Pancreas (tissue), 10 donors: ENCODE measurements around the gene CHRD. TPM values are rescaled to one million over a fixed set of nuclear protein-coding genes. Genes with fewer than 3 reads are reported as not detected.

Experiments
- ATAC-seq, 4 donors: fragments of 200-7000 bp; cut with Tn5 transposase; one replicate each; pipeline versions ENCODE4 v1.8.0 to v1.9.1; 2020; ENCODE audit warnings: mild to moderate bottlenecking in 4 of 4, moderate library complexity in 4 of 4
- DNase-seq, 6 donors: peaks; one replicate each; pipeline ENCODE4 v3.0.0-alpha.2; 2020
- FAIRE-seq: peaks from 2 replicates; lab custom pipeline; 2012; peaks lifted over from hg19 to GRCh38; lab: Jason Lieb, UNC
- H3K27ac ChIP-seq, 4 donors: fragments of 200-600 bp; sonication (generic); 1 replicate in 3 of 4; 2 replicates in 1 of 4; pipeline versions ENCODE4 v1.5.0 to v1.8.0; 2020
- H3K27me3 ChIP-seq, 4 donors: fragments of 200-600 bp; one replicate each; pipeline ENCODE4 v1.8.0; 2021
- H3K36me3 ChIP-seq, 3 donors: fragments of 200-600 bp; sonication (generic) in 1 of 3; one replicate each; pipeline versions ENCODE4 v1.5.0 to v1.8.0; 2020 to 2021
- H3K4me1 ChIP-seq, 3 donors: fragments of 200-600 bp; one replicate each; pipeline ENCODE4 v1.8.0; 2021
- H3K4me3 ChIP-seq, 4 donors: fragments of 200-600 bp; sonication (generic) in 2 of 4; one replicate each; pipeline versions ENCODE4 v1.5.0 to v1.8.0; 2020 to 2021
- H3K9me3 ChIP-seq, 4 donors: fragments of 200-600 bp; one replicate each; pipeline ENCODE4 v1.8.0; 2021
- CTCF ChIP-seq, 4 donors: fragments of 200-600 bp; sonication (generic) in 3 of 4; IDR thresholded peaks; one replicate each; pipeline versions ENCODE4 v1.5.0 to v1.8.0; 2021; ENCODE audit warnings: antibody characterized with exemption in 4 of 4
- WGBS, 2 donors: extraction: QIAGEN DNeasy Blood & Tissue Kit; methylation state at CpG; one replicate each; pipeline ENCODE4 v1.1.7; 2013; 5-methylcytosine and 5-hydroxymethylcytosine counted together
- intact Hi-C, 3 donors: fragments of 100-400 bp; cut with DNase I; formaldehyde crosslinking; loops; one replicate each; pipeline versions ENCODE4 v1.11.1 to v1.14.2; 2022
- polyA plus RNA-seq, 2 donors: library from polyadenylated mRNA; stranded (reverse); fragments of 200-250 nt; gene quantifications; one replicate each; pipeline ENCODE4 v1.2.3, GENCODE V29; 2013
- total RNA-seq, 6 donors: library from RNA; stranded (reverse); fragmentation: NEBNext Ultra II Directional in 4 of 6; extraction: Animal tissue kit (Norgen Biotek cat#: 25700) in 4 of 6; gene quantifications; one replicate each; pipeline versions ENCODE4 v1.2.1 to v1.2.4, GENCODE V29; 2021 to 2023
- donor health status: healthy with polysubstance abuse.
- donor health status: DM: no; HTN: no; CAD: no; lungs with moderate emphysema.
- donor health status: DM: no; HTN: no; CAD: no.
- donor health status: control.
- donor health status: control.
- donor health status: Bipolar disorder and iron deficiency.
- donor health status: DM: yes; HTN: yes; CAD: no.
- donor health status: DM: no; HTN: no; CAD: no.
- donor health status: DM: no; HTN: no; CAD: no.
- donor health status: DM: yes; HTN: yes; CAD: no.

The CHRD gene
- total and polyA plus RNA-seq, 8 donors = 11.0 to 96.7 (median 19.8) TPM

- intact Hi-C loops = no loop called here
- peak in 1 of 6 donors; percentile 63 for DNase-seq
- TF ChIP-seq CTCF (IDR thresholded peaks at IDR 0.05) = no peak
- no peak overlapping the region for H3K27ac ChIP-seq
- peaks cover 0 to 3% (median 3%) of the 10 kb centered on the region in 3 donors for H3K4me1 ChIP-seq
- H3K9me3 ChIP-seq = no peaks in the 10 kb centered on the region
- WGBS, 2 donors = 91 to 92% methylated on average over 24 of the region's 24 CpGs
- no peak for FAIRE-seq
- no peak overlapping the region for H3K4me3 ChIP-seq
- H3K36me3 ChIP-seq = no peaks in the 10 kb centered on the region
- H3K27me3 ChIP-seq = no peaks in the 10 kb centered on the region
- no peak for ATAC-seq
These were observed 22.4 kb upstream of the CHRD start for GRCh38 chr3:184357248-184358123.

- DNase-seq = peak in 1 of 6 donors; percentile 44
- H3K9me3 ChIP-seq = no peaks in the 10 kb centered on the region
- intact Hi-C loops = no loop called here
- no peak overlapping the region for H3K27ac ChIP-seq
- no peak for TF ChIP-seq CTCF (IDR thresholded peaks at IDR 0.05)
- H3K4me3 ChIP-seq = no peak overlapping the region
- H3K36me3 ChIP-seq = no peaks in the 10 kb centered on the region
- WGBS, 2 donors = 90 to 93% methylated on average over 12 of the region's 12 CpGs
- no peak for FAIRE-seq
- no peak for ATAC-seq
- H3K27me3 ChIP-seq = no peaks in the 10 kb centered on the region
- H3K4me1 ChIP-seq = no peaks in the 10 kb centered on the region
These were observed 21.6 kb upstream of the CHRD start for GRCh38 chr3:184358124-184358767.

DNA sequence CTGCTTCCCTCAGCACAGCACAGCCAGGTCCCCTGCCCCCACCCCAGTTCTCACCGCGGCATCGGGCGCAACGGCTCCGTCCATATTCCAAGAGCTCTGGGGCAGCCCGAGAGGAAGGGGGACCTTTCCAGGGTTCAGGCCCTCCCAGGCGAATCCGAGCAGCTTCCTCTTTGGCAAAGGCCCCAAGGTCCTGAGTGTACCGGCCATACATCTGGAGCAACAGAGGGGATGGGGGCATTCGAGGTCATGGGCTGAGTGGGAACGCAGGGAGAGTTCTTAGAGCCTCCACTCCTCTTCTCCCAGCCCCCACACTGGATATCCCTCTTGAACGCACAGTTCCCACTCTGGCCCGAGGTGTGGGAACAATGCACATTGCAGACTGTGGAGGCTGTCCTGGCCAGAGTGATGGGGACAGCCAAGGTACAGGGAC lies 20.9 kb upstream of the CHRD start:
- TF ChIP-seq CTCF (IDR thresholded peaks at IDR 0.05) = no peak
- Histone ChIP-seq H3K36me3 (no peaks in the 10 kb centered on the region), H3K27me3 (no peaks in the 10 kb centered on the region), H3K27ac (no peak overlapping the region), H3K4me3 (no peak overlapping the region), H3K4me1 (peaks cover 0 to 1% (median 0%) of the 10 kb centered on the region in 3 donors), H3K9me3 (no peaks in the 10 kb centered on the region)
- no peak for ATAC-seq
- WGBS, 2 donors = 49 to 56% methylated on average over 14 of the region's 14 CpGs
- FAIRE-seq = no peak
- peak in 3 of 6 donors; percentile 11 to 55 (median 34) for DNase-seq
- intact Hi-C loops = no loop called here

GRCh38 chr3:184359610-184360009 lies 20.2 kb upstream of the CHRD start:
- no peak for FAIRE-seq
- H3K36me3 ChIP-seq = no peaks in the 10 kb centered on the region
- TF ChIP-seq CTCF (IDR thresholded peaks at IDR 0.05) = no peak
- H3K4me1 ChIP-seq = peaks cover 0 to 8% (median 0%) of the 10 kb centered on the region in 3 donors
- H3K4me3 ChIP-seq = no peak overlapping the region
- 60 to 82% methylated on average over 9 of the region's 9 CpGs for WGBS, 2 donors
- H3K27ac ChIP-seq = no peak overlapping the region
- no peak for ATAC-seq
- H3K9me3 ChIP-seq = no peaks in the 10 kb centered on the region
- H3K27me3 ChIP-seq = no peaks in the 10 kb centered on the region
- peak in 5 of 6 donors; percentile 45 to 71 (median 57) for DNase-seq
- intact Hi-C loops = no loop called here
